Measurements from ENCODE around the gene DNAI4.

- no peak for TF ChIP-seq POLR2AphosphoS5 (IDR thresholded peaks at IDR 0.05; ENCODE audit: insufficient read depth in 1 of 2, low read depth in 1 of 2)
- TF ChIP-seq CTCF (IDR thresholded peaks at IDR 0.05): no peak
- no peak for TF ChIP-seq POLR2A (IDR thresholded peaks at IDR 0.05)
These were observed 91.5 kb downstream of the DNAI4 start for GRCh38 chr1:66833112-66833511.
